ENCODE results near the gene PLPP3. TPM values are rescaled to one million over a fixed set of nuclear protein-coding genes. Genes with fewer than 3 reads are reported as not detected.

PLPP3 gene
- total RNA-seq, 1 donor from 2014 or later = 132 TPM

DNA sequence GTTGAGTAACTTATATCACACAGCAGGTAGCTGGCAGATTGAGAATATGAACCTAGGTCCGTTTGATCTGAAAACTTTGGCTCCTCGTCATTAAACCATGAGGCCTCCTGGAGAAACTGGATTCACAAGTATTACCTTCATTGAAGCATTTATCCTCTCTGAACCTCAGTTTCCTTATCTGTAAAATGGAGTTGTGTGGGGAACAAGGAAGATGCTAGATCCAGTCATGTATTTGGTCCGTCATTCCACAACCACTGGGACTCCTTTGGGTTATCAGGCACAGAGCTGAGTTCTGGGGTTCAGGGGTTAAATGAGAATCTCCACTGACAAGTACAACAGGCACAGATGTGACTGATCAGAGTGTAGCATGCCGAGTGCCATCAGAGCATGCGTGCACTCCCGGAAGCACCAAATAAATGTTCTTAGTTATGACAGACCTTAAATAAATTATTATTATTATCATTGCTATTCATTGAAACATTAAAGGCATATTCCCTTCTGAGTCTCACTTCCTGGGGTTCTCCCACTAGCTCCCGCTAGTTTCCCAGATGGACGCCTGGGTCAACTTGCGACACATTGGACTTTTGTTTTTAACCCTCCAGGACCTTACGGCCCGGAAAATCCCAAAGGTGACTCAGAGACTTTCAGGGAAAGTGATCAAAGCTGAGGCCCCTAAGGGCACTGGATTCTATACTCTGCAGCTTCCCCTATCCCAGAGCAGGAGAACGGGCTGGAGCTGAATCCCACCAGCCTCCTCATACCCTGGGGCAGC is 130.6 kb downstream of the PLPP3 start:
- Histone ChIP-seq H3K4me1 (ENCODE audit: control insufficient read depth in 3 of 3, insufficient read depth in 3 of 3, low read length in 3 of 3) (peaks cover 10 to 20% (median 19%) of the 10 kb centered on the region in 3 donors), H3K27ac (ENCODE audit: low read depth, low read length) (no peak overlapping the region), H3K9ac (ENCODE audit: low read depth in 1 of 3, low read length in 3 of 3) (no peak overlapping the region), H3K4me3 (ENCODE audit: low read length in 3 of 3) (no peak overlapping the region), H3K9me3 (ENCODE audit: control insufficient read depth in 3 of 3, low read length in 3 of 3) (no peaks in the 10 kb centered on the region), H3K36me3 (ENCODE audit: control insufficient read depth in 3 of 3, insufficient read depth in 3 of 3, low read length in 3 of 3) (no peaks in the 10 kb centered on the region), H3K27me3 (ENCODE audit: control insufficient read depth in 3 of 3, insufficient read depth in 3 of 3, low read length in 3 of 3) (no peaks in the 10 kb centered on the region)

- Histone ChIP-seq H3K4me1 (ENCODE audit: control insufficient read depth in 3 of 3, insufficient read depth in 3 of 3, low read length in 3 of 3) (peaks cover 10 to 20% (median 19%) of the 10 kb centered on the region in 3 donors), H3K27ac (ENCODE audit: low read depth, low read length) (no peak overlapping the region)
These were observed 131.5 kb downstream of the PLPP3 start for GRCh38 chr1:56447823-56448222.

DNA sequence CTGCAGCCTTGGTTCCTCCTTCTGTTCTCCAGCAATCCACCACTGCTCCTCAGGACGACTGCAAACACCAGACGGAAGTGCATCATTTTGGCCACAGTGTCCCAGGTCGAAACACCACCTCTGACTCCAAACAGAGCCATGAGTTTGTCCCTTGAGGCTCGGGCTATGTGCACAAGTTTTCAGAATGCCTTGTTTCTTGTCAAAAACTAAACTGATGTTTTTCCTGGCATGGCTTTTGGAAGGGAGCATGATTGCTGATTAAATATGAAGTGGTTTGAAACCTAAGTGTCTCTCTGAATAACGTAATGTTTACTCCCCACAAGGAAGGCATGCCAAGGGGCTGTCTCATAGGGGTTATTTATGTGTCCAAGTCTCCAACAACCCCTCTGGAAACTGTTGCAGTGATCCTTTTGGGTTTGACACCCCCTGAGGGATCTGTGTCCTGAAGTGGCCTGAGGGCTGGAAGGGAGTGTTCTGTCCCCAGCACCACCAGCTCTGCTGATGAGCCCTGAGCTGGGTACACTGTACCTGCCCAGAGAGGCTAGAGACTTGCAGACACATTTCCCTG is 132.7 kb downstream of the PLPP3 start:
- no peaks in the 10 kb centered on the region for H3K36me3 ChIP-seq (ENCODE audit: control insufficient read depth in 3 of 3, insufficient read depth in 3 of 3, low read length in 3 of 3)

More at GRCh38 chr1:56447823-56448222, 131.5 kb downstream of the PLPP3 start:
- H3K9ac ChIP-seq (ENCODE audit: low read depth in 1 of 3, low read length in 3 of 3) = no peak overlapping the region
- H3K27me3 ChIP-seq (ENCODE audit: control insufficient read depth in 3 of 3, insufficient read depth in 3 of 3, low read length in 3 of 3) = no peaks in the 10 kb centered on the region
- no peaks in the 10 kb centered on the region for H3K36me3 ChIP-seq (ENCODE audit: control insufficient read depth in 3 of 3, insufficient read depth in 3 of 3, low read length in 3 of 3)
- no peaks in the 10 kb centered on the region for H3K9me3 ChIP-seq (ENCODE audit: control insufficient read depth in 3 of 3, low read length in 3 of 3)
- no peak overlapping the region for H3K4me3 ChIP-seq (ENCODE audit: low read length in 3 of 3)

GRCh38 chr1:56444960-56445646 is 134.3 kb downstream of the PLPP3 start:
- Histone ChIP-seq H3K4me3 (ENCODE audit: low read length in 3 of 3) (no peak overlapping the region), H3K9ac (ENCODE audit: low read depth in 1 of 3, low read length in 3 of 3) (no peak overlapping the region), H3K36me3 (ENCODE audit: control insufficient read depth in 3 of 3, insufficient read depth in 3 of 3, low read length in 3 of 3) (no peaks in the 10 kb centered on the region), H3K4me1 (ENCODE audit: control insufficient read depth in 3 of 3, insufficient read depth in 3 of 3, low read length in 3 of 3) (peaks cover 10 to 16% (median 14%) of the 10 kb centered on the region in 3 donors), H3K27ac (ENCODE audit: low read depth, low read length) (no peak overlapping the region), H3K9me3 (ENCODE audit: control insufficient read depth in 3 of 3, low read length in 3 of 3) (no peaks in the 10 kb centered on the region), H3K27me3 (ENCODE audit: control insufficient read depth in 3 of 3, insufficient read depth in 3 of 3, low read length in 3 of 3) (no peaks in the 10 kb centered on the region)

More for the DNA sequence above, 132.7 kb downstream of the PLPP3 start:
- Histone ChIP-seq H3K9me3 (ENCODE audit: control insufficient read depth in 3 of 3, low read length in 3 of 3) (no peaks in the 10 kb centered on the region), H3K4me1 (ENCODE audit: control insufficient read depth in 3 of 3, insufficient read depth in 3 of 3, low read length in 3 of 3) (peaks cover 10 to 16% (median 14%) of the 10 kb centered on the region in 3 donors), H3K9ac (ENCODE audit: low read depth in 1 of 3, low read length in 3 of 3) (peak overlapping the region in 1 of 3 donors; percentile 13), H3K4me3 (ENCODE audit: low read length in 3 of 3) (no peak overlapping the region), H3K27ac (ENCODE audit: low read depth, low read length) (peak overlapping the region; percentile 10), H3K27me3 (ENCODE audit: control insufficient read depth in 3 of 3, insufficient read depth in 3 of 3, low read length in 3 of 3) (no peaks in the 10 kb centered on the region)

Small RNA genes lying within 50 kb of the gene (small RNA-seq; reads per million reads assigned to genes)
- not detected for gene AC099789.1

Other genes starting within 250 kb of the PLPP3 start
- gene PRKAA2, start 65.8 kb upstream of the PLPP3 start, total RNA-seq = 56.9 TPM
- gene FYB2, start 239.8 kb upstream of the PLPP3 start, total RNA-seq = not detected

All from skeletal muscle tissue (tissue), 5 donors.